WTC11 (cell line): Measurements from ENCODE around the gene HDDC3. TPM values are rescaled to one million over a fixed set of nuclear protein-coding genes. Genes with fewer than 3 reads are reported as not detected.

Source experiments
- ATAC-seq: fragments of 200-7000 bp; cut with Tn5 transposase; 2 replicates; pipeline ENCODE4 v1.10.0; 2021; ENCODE audit warnings: mild to moderate bottlenecking, moderate library complexity
- CTCF ChIA-PET: fragments of 300-600 bp; sonication (Branson Sonifier 250); formaldehyde crosslinking; loops from one replicate; lab custom pipeline; 2021; ENCODE audit warnings: antibody characterized with exemption; lab: Charles Lee
- POLR2A ChIA-PET: fragments of 350-600 bp; sonication (Branson Sonifier 250); formaldehyde crosslinking; loops from one replicate; lab custom pipeline; 2021; ENCODE audit warnings: antibody characterized with exemption; lab: Charles Lee
- DNase-seq: peaks from one replicate; pipeline ENCODE4 v3.0.0; 2021; ENCODE audit warnings: low spot score
- H3K27ac Mint-ChIP-seq: 2 replicates; pipeline ENCODE4 v1.8.0; 2021; ENCODE audit warnings: mixed read lengths
- H3K27me3 Mint-ChIP-seq: 2 replicates; pipeline ENCODE4 v1.8.0; 2021; ENCODE audit warnings: low read depth, mild to moderate bottlenecking, moderate library complexity, mixed read lengths
- H3K36me3 Mint-ChIP-seq: 2 replicates; pipeline ENCODE4 v1.8.0; 2021; ENCODE audit warnings: mixed read lengths
- H3K4me1 Mint-ChIP-seq: 2 replicates; pipeline ENCODE4 v1.8.0; 2022; ENCODE audit warnings: mixed read lengths
- H3K4me3 Mint-ChIP-seq: 2 replicates; pipeline ENCODE4 v1.8.0; 2021; ENCODE audit warnings: mild to moderate bottlenecking, moderate library complexity, mixed read lengths
- H3K9me3 Mint-ChIP-seq: 2 replicates; pipeline ENCODE4 v1.8.0; 2021; ENCODE audit warnings: mixed read lengths
- CREB1 ChIP-seq: sonication (generic); formaldehyde crosslinking; IDR thresholded peaks from 2 replicates; pipeline ENCODE4 v1.8.0; 2023; ENCODE audit warnings: mild to moderate bottlenecking, missing genetic modification reagents
- GTF2I ChIP-seq: fragments of 250-450 bp; sonication (Bioruptor Pico); conservative IDR thresholded peaks from 2 replicates; pipeline ENCODE4 v1.4.0; 2021; ENCODE audit warnings: mild to moderate bottlenecking
- MXD4 ChIP-seq: fragments of 250-450 bp; sonication (Bioruptor Pico); IDR thresholded peaks from 2 replicates; pipeline ENCODE4 v1.8.0; 2021; ENCODE audit warnings: mild to moderate bottlenecking, moderate library complexity, borderline replicate concordance
- NFE2L1 ChIP-seq: sonication (generic); formaldehyde crosslinking; IDR thresholded peaks from 2 replicates; pipeline ENCODE4 v1.8.1; 2023; ENCODE audit warnings: missing genetic modification reagents
- PRRX2 ChIP-seq: fragments of 250-450 bp; sonication (Bioruptor Pico); IDR thresholded peaks from 2 replicates; pipeline ENCODE4 v1.8.0; 2021; ENCODE audit warnings: mild to moderate bottlenecking
- RELA ChIP-seq: sonication (generic); formaldehyde crosslinking; IDR thresholded peaks from 2 replicates; pipeline ENCODE4 v1.8.1; 2022; ENCODE audit warnings: missing genetic modification reagents, mild to moderate bottlenecking, borderline replicate concordance
- RORB ChIP-seq: fragments of 250-450 bp; sonication (Bioruptor Pico); IDR thresholded peaks from 2 replicates; pipeline ENCODE4 v1.9.0; 2021; ENCODE audit warnings: mild to moderate bottlenecking
- SMAD4 ChIP-seq: sonication (generic); formaldehyde crosslinking; IDR thresholded peaks from 2 replicates; pipeline ENCODE4 v1.8.0; 2022; ENCODE audit warnings: mild to moderate bottlenecking, missing genetic modification reagents
- SOX15 ChIP-seq: fragments of 250-450 bp; sonication (Bioruptor Pico); IDR thresholded peaks from 2 replicates; pipeline ENCODE4 v1.9.0; 2021; ENCODE audit warnings: mild to moderate bottlenecking
- ZNF121 ChIP-seq: sonication (generic); formaldehyde crosslinking; IDR thresholded peaks from 2 replicates; pipeline ENCODE4 v1.8.0; 2023; ENCODE audit warnings: missing genetic modification reagents
- ZNF396 ChIP-seq: fragments of 250-450 bp; sonication (Bioruptor Pico); IDR thresholded peaks from 2 replicates; pipeline ENCODE4 v1.8.0; 2021; ENCODE audit warnings: mild to moderate bottlenecking, moderate library complexity, borderline replicate concordance
- ZNF671 ChIP-seq: fragments of 250-450 bp; sonication (Bioruptor Pico); IDR thresholded peaks from 2 replicates; pipeline ENCODE4 v1.8.0; 2021; ENCODE audit warnings: mild to moderate bottlenecking
- total RNA-seq: library from RNA; stranded (reverse); gene quantifications from 3 replicates; pipeline ENCODE4 v1.2.3, GENCODE V29; 2021
- TF ChIP-seq, protein P1 (sequence below): sonication (generic); formaldehyde crosslinking; IDR thresholded peaks from 2 replicates; pipeline ENCODE4 v1.8.0; 2022; ENCODE audit warnings: mild to moderate bottlenecking, missing genetic modification reagents
- TF ChIP-seq, protein P2 (sequence below): sonication (generic); formaldehyde crosslinking; IDR thresholded peaks from 2 replicates; pipeline ENCODE4 v1.8.1; 2023; ENCODE audit warnings: mild to moderate bottlenecking, missing genetic modification reagents, borderline replicate concordance
- TF ChIP-seq, protein P3 (sequence below): sonication (generic); formaldehyde crosslinking; IDR thresholded peaks from 2 replicates; pipeline ENCODE4 v1.8.1; 2022; ENCODE audit warnings: low read depth, missing genetic modification reagents, borderline replicate concordance
- TF ChIP-seq, protein P4 (sequence below): fragments of 250-450 bp; sonication (Bioruptor Pico); IDR thresholded peaks from 2 replicates; pipeline ENCODE4 v1.8.0; 2021; ENCODE audit warnings: mild to moderate bottlenecking
- TF ChIP-seq, protein P5 (sequence below): sonication (generic); formaldehyde crosslinking; IDR thresholded peaks from 2 replicates; pipeline ENCODE4 v1.8.1; 2023; ENCODE audit warnings: mild to moderate bottlenecking, missing genetic modification reagents, moderate library complexity

HDDC3 gene
- total RNA-seq, 1 experiment from 2014 or later, result 16.4 TPM

DNA sequence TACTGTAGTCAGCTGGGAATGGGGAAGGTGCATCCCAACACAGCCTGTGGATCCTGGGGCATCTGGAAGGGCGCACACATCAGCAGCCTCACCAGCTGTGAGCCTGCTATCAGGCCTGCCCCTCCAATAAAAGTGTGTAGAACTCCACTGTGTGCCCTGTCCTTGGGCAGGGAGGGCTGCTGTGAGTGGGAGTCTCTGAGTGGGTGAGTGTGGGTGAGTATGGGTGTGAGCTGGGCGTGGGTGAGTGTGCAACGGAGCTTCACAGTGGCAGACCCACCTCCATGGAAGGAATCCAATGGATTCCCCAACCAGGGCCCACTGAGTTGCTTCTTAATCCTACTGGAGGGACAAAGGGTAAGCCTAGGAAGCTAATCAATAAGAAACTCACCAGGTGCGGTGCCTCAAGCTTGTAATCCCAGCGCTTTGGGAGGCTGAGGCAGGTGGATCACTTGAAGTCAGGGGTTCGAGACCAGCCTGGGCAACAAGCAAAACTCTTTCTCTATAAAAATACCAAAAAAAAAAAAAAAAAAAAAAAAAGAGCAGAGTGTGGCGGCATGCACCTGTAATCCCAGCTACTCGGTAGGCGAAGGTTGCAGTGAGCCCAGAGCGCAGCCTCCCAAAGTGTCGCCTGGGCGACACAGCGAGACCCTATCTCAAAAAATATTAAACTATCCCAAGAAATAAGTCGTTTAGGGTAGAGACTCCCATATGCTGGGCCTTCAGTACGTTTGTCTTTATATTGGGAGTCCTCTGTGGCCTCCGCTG lies 21.8 kb upstream of the HDDC3 start:
- CTCF ChIA-PET, result interaction anchor here (0.6 to 6.2 kb wide), 15 partner anchors 11 to 317 kb away, joined by 3 to 264 read pairs (median 5); partner anchors contain the start of genes HDDC3, MAN2A2, SV2B and UNC45A
- DNase-seq (no peak), ATAC-seq (no peak)
- Mint-ChIP-seq H3K27me3 (no peaks in the 10 kb centered on the region), H3K4me1 (peaks cover 16% of the 10 kb centered on the region), H3K36me3 (peaks cover 35% of the 10 kb centered on the region), H3K4me3 (peak overlapping the region; percentile 74; the same call in 1 of the 2 replicates), H3K27ac (peak overlapping the region; percentile 70), H3K9me3 (no peaks in the 10 kb centered on the region)
- POLR2A ChIA-PET, result interaction anchor here (0.8 to 1.9 kb wide), 4 partner anchors 10 to 40 kb away, joined by 3 to 19 read pairs (median 10); partner anchors contain the start of genes PRC1 and UNC45A
- TF ChIP-seq ZNF396 (CRISPR knock-in tag) (no peak), ZNF121 (CRISPR knock-in tag) (peak; percentile 66; the same call in 1 of the 2 replicates)

DNA sequence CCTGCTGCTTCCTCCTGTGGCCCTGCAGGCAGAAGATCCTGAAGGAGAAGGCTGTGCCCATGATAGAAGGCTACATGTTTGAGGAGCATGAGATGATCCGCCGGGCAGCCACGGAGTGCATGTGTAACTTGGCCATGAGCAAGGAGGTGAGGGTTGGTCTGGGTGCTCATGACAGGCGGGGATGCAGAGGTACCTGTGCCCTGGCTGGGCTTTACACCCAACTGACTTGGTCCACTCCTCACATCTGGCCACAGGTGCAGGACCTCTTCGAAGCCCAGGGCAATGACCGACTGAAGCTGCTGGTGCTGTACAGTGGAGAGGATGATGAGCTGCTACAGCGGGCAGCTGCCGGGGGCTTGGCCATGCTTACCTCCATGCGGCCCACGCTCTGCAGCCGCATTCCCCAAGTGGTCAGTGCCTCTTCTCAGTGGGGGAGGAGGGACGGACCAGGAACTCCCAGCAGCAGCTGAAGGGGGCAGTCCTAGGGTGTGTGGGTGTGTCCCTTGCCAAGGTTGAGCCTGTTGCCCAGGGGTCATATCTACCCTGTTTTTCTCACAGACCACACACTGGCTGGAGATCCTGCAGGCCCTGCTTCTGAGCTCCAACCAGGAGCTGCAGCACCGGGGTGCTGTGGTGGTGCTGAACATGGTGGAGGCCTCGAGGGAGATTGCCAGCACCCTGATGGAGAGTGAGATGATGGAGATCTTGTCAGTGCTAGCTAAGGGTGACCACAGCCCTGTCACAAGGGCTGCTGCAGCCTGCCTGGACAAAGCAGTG lies 20.7 kb upstream of the HDDC3 start:
- CTCF ChIA-PET, result interaction anchor here (1.1 to 6.2 kb wide), 3 partner anchors 19 to 147 kb away, joined by 3 to 264 read pairs (median 116); partner anchors contain the start of genes HDDC3, SV2B and UNC45A
- Mint-ChIP-seq H3K4me1 (peaks cover 16% of the 10 kb centered on the region), H3K4me3 (no peak overlapping the region), H3K27ac (peak overlapping the region; percentile 72; the same call in 1 of the 2 replicates), H3K36me3 (peaks cover 43% of the 10 kb centered on the region), H3K9me3 (no peaks in the 10 kb centered on the region), H3K27me3 (no peaks in the 10 kb centered on the region)
- DNase-seq, result no peak
- POLR2A ChIA-PET, result interaction anchor here (0.8 to 1.9 kb wide), 2 partner anchors 10 to 18 kb away, joined by 3 to 19 read pairs; partner anchors contain the start of gene UNC45A
- TF ChIP-seq SOX15, result no peak
- TF ChIP-seq, protein P1, sequence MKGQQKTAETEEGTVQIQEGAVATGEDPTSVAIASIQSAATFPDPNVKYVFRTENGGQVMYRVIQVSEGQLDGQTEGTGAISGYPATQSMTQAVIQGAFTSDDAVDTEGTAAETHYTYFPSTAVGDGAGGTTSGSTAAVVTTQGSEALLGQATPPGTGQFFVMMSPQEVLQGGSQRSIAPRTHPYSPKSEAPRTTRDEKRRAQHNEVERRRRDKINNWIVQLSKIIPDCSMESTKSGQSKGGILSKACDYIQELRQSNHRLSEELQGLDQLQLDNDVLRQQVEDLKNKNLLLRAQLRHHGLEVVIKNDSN, result no peak
- TF ChIP-seq RORB, result no peak
- TF ChIP-seq, protein P2, sequence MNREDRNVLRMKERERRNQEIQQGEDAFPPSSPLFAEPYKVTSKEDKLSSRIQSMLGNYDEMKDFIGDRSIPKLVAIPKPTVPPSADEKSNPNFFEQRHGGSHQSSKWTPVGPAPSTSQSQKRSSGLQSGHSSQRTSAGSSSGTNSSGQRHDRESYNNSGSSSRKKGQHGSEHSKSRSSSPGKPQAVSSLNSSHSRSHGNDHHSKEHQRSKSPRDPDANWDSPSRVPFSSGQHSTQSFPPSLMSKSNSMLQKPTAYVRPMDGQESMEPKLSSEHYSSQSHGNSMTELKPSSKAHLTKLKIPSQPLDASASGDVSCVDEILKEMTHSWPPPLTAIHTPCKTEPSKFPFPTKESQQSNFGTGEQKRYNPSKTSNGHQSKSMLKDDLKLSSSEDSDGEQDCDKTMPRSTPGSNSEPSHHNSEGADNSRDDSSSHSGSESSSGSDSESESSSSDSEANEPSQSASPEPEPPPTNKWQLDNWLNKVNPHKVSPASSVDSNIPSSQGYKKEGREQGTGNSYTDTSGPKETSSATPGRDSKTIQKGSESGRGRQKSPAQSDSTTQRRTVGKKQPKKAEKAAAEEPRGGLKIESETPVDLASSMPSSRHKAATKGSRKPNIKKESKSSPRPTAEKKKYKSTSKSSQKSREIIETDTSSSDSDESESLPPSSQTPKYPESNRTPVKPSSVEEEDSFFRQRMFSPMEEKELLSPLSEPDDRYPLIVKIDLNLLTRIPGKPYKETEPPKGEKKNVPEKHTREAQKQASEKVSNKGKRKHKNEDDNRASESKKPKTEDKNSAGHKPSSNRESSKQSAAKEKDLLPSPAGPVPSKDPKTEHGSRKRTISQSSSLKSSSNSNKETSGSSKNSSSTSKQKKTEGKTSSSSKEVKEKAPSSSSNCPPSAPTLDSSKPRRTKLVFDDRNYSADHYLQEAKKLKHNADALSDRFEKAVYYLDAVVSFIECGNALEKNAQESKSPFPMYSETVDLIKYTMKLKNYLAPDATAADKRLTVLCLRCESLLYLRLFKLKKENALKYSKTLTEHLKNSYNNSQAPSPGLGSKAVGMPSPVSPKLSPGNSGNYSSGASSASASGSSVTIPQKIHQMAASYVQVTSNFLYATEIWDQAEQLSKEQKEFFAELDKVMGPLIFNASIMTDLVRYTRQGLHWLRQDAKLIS (CRISPR knock-in tag), result no peak
- TF ChIP-seq SMAD4 (CRISPR knock-in tag), result no peak
- TF ChIP-seq, protein P3, sequence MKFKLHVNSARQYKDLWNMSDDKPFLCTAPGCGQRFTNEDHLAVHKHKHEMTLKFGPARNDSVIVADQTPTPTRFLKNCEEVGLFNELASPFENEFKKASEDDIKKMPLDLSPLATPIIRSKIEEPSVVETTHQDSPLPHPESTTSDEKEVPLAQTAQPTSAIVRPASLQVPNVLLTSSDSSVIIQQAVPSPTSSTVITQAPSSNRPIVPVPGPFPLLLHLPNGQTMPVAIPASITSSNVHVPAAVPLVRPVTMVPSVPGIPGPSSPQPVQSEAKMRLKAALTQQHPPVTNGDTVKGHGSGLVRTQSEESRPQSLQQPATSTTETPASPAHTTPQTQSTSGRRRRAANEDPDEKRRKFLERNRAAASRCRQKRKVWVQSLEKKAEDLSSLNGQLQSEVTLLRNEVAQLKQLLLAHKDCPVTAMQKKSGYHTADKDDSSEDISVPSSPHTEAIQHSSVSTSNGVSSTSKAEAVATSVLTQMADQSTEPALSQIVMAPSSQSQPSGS (CRISPR knock-in tag), result no peak
- TF ChIP-seq CREB1, result no peak
- TF ChIP-seq NFE2L1 (CRISPR knock-in tag), result no peak
- no peak for TF ChIP-seq GTF2I (CRISPR knock-in tag)
- no peak for TF ChIP-seq MXD4 (CRISPR knock-in tag)
- TF ChIP-seq, protein P4, sequence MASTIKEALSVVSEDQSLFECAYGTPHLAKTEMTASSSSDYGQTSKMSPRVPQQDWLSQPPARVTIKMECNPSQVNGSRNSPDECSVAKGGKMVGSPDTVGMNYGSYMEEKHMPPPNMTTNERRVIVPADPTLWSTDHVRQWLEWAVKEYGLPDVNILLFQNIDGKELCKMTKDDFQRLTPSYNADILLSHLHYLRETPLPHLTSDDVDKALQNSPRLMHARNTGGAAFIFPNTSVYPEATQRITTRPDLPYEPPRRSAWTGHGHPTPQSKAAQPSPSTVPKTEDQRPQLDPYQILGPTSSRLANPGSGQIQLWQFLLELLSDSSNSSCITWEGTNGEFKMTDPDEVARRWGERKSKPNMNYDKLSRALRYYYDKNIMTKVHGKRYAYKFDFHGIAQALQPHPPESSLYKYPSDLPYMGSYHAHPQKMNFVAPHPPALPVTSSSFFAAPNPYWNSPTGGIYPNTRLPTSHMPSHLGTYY (CRISPR knock-in tag), result no peak
- no peak for TF ChIP-seq ZNF671 (CRISPR knock-in tag)
- TF ChIP-seq, protein P5, sequence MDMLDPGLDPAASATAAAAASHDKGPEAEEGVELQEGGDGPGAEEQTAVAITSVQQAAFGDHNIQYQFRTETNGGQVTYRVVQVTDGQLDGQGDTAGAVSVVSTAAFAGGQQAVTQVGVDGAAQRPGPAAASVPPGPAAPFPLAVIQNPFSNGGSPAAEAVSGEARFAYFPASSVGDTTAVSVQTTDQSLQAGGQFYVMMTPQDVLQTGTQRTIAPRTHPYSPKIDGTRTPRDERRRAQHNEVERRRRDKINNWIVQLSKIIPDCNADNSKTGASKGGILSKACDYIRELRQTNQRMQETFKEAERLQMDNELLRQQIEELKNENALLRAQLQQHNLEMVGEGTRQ (CRISPR knock-in tag), result no peak
- no peak for TF ChIP-seq PRRX2
- no peak for TF ChIP-seq RELA (CRISPR knock-in tag)
- no peak for ATAC-seq
